CD14-positive monocyte (primary cell): ENCODE results near the gene PACSIN1. TPM values are rescaled to one million over a fixed set of nuclear protein-coding genes. Genes with fewer than 3 reads are reported as not detected.

ENCODE experiments used
- DNase-seq, 3 donors: peaks; one replicate each; pipeline ENCODE4 v3.0.0-alpha.2; 2011 to 2022
- H2AFZ ChIP-seq: 2 replicates; pipeline ENCODE4 v1.6.0; 2012; ENCODE audit warnings: mild to moderate bottlenecking, low read depth, low read length, inconsistent platforms; ENCODE audit not compliant: insufficient read depth, poor library complexity, severe bottlenecking
- H3K27ac ChIP-seq, 2 donors: 1 replicate in 1 of 2; 2 replicates in 1 of 2; pipeline ENCODE4 v1.5.1; 2012 to 2013; ENCODE audit warnings: low read length in 2 of 2, control low read depth in 1 of 2, inconsistent platforms in 1 of 2, low read depth in 1 of 2, mild to moderate bottlenecking in 1 of 2
- H3K27me3 ChIP-seq, 2 donors: one replicate each; pipeline versions ENCODE4 v1.6.0 to v1.6.1; 2011 to 2013; ENCODE audit warnings: low read length in 2 of 2; ENCODE audit not compliant: control insufficient read depth in 2 of 2, insufficient read depth in 2 of 2
- H3K36me3 ChIP-seq, 2 donors: replicated peaks in 1 of 2; 1 replicate in 1 of 2; 2 replicates in 1 of 2; pipeline versions ENCODE4 v1.5.1 to v1.6.1; 2012 to 2013; ENCODE audit warnings: low read length in 2 of 2, control low read depth in 1 of 2, inconsistent platforms in 1 of 2, mild to moderate bottlenecking in 1 of 2; ENCODE audit not compliant: insufficient read depth in 2 of 2, control insufficient read depth in 1 of 2
- H3K4me1 ChIP-seq, 2 donors: 1 replicate in 1 of 2; 2 replicates in 1 of 2; pipeline versions ENCODE4 v1.5.1 to v1.6.1; 2012 to 2013; ENCODE audit warnings: low read length in 2 of 2, control low read depth in 1 of 2, inconsistent platforms in 1 of 2, mild to moderate bottlenecking in 1 of 2, moderate library complexity in 1 of 2; ENCODE audit not compliant: insufficient read depth in 2 of 2, control insufficient read depth in 1 of 2
- H3K4me2 ChIP-seq: replicated peaks from 2 replicates; pipeline ENCODE3; 2012; ENCODE audit warnings: low read length, moderate library complexity, mild to moderate bottlenecking; ENCODE audit not compliant: poor library complexity, severe bottlenecking; ENCODE audit errors: extremely low read depth
- H3K4me3 ChIP-seq, 3 experiments: fragments of 200-600 bp in 1 of 3; sonication (generic) in 1 of 3; replicated peaks in 1 of 3; 1 replicate in 2 of 3; 2 replicates in 1 of 3; pipeline ENCODE4 v1.5.1; 2011 to 2013; ENCODE audit warnings: low read length in 3 of 3, mild to moderate bottlenecking in 3 of 3, control low read depth in 2 of 3, low read depth in 2 of 3, inconsistent platforms in 1 of 3, moderate library complexity in 1 of 3
- H3K79me2 ChIP-seq: 2 replicates; pipeline ENCODE4 v1.6.0; 2012; ENCODE audit warnings: mild to moderate bottlenecking, control low read depth, inconsistent platforms, low read length, moderate library complexity; ENCODE audit not compliant: insufficient read depth
- H3K9ac ChIP-seq: 2 replicates; pipeline ENCODE4 v1.6.0; 2017; ENCODE audit warnings: low read length, mild to moderate bottlenecking; ENCODE audit not compliant: insufficient read depth, poor library complexity, severe bottlenecking
- H3K9me3 ChIP-seq, 2 donors: replicated peaks in 1 of 2; 1 replicate in 1 of 2; 2 replicates in 1 of 2; pipeline versions ENCODE4 v1.5.1 to v1.6.1; 2012 to 2013; ENCODE audit warnings: low read length in 2 of 2, control low read depth in 1 of 2; ENCODE audit not compliant: control insufficient read depth in 1 of 2, insufficient read depth in 1 of 2
- H4K20me1 ChIP-seq: 2 replicates; pipeline ENCODE4 v1.6.0; 2012; ENCODE audit warnings: mild to moderate bottlenecking, low read length, control low read depth, moderate library complexity; ENCODE audit not compliant: insufficient read depth
- H3K27ac Mint-ChIP-seq, 7 donors: one replicate each; pipeline ENCODE4 v1.8.0; 2020; ENCODE audit warnings: mild to moderate bottlenecking in 7 of 7, mixed read lengths in 7 of 7, moderate library complexity in 6 of 7, inconsistent platforms in 2 of 7
- H3K27me3 Mint-ChIP-seq, 3 donors: one replicate each; pipeline ENCODE4 v1.8.0; 2021 to 2022; ENCODE audit warnings: low read depth in 3 of 3, mild to moderate bottlenecking in 3 of 3, mixed read lengths in 3 of 3, moderate library complexity in 3 of 3, inconsistent platforms in 1 of 3
- H3K36me3 Mint-ChIP-seq, 2 donors: one replicate each; pipeline ENCODE4 v1.8.0; 2020; ENCODE audit warnings: mixed read lengths in 2 of 2, inconsistent platforms in 1 of 2, mild to moderate bottlenecking in 1 of 2
- H3K4me1 Mint-ChIP-seq: one replicate; pipeline ENCODE4 v1.8.0; 2020; ENCODE audit warnings: mild to moderate bottlenecking, mixed read lengths
- H3K4me3 Mint-ChIP-seq, 2 donors: one replicate each; pipeline ENCODE4 v1.8.0; 2020; ENCODE audit warnings: mild to moderate bottlenecking in 2 of 2, mixed read lengths in 2 of 2, moderate library complexity in 1 of 2
- H3K9me3 Mint-ChIP-seq, 7 donors: one replicate each; pipeline ENCODE4 v1.8.0; 2020 to 2022; ENCODE audit warnings: mixed read lengths in 7 of 7, mild to moderate bottlenecking in 6 of 7, moderate library complexity in 6 of 7, inconsistent platforms in 2 of 7
- CTCF ChIP-seq: fragments of 200-600 bp; IDR thresholded peaks from one replicate; pipeline ENCODE4 v1.8.0; 2022; ENCODE audit warnings: antibody characterized with exemption, mild to moderate bottlenecking
- WGBS: methylation state at CpG from one replicate; pipeline ENCODE4 v1.1.5; 2013; ENCODE audit warnings: missing lambda C conversion rate; ENCODE audit not compliant: insufficient coverage; 5-methylcytosine and 5-hydroxymethylcytosine counted together
- intact Hi-C, 2 donors: fragments of 100-400 bp; cut with micrococcal nuclease; formaldehyde crosslinking; loops; one replicate each; pipeline versions ENCODE4 v1.15.0 to v1.15.1; 2023
- polyA plus RNA-seq, 3 donors: library from polyadenylated mRNA; depleted of rRNA in 1 of 3; unstranded in 2 of 3; stranded (reverse) in 1 of 3; fragments of 300-500 nt in 2 of 3; fragments of >200 nt in 1 of 3; fragmentation: Illumina TruSeq in 2 of 3; gene quantifications; 1 replicate in 2 of 3; 2 replicates in 1 of 3; pipeline ENCODE4 v1.2.3, GENCODE V29; 2012 to 2021

PACSIN1 gene
- polyA plus RNA-seq, 3 donors, result not detected

- Histone ChIP-seq H3K4me2 (no peak overlapping the region), H4K20me1 (no peaks in the 10 kb centered on the region), H3K27ac (no peak overlapping the region), H3K9me3 (peaks cover 0 to 4% of the 10 kb centered on the region in 2 donors), H3K27me3 (no peaks in the 10 kb centered on the region), H3K9ac (no peak overlapping the region), H3K4me1 (no peaks in the 10 kb centered on the region), H3K4me3 (no peak overlapping the region), H3K79me2 (no peaks in the 10 kb centered on the region), H3K36me3 (no peaks in the 10 kb centered on the region), H2AFZ (no peak overlapping the region)
- WGBS, result 95% methylated on average over 17 of the region's 38 CpGs
- TF ChIP-seq CTCF, result no peak
- Mint-ChIP-seq H3K36me3 (no peaks in the 10 kb centered on the region), H3K4me3 (no peak overlapping the region), H3K4me1 (no peaks in the 10 kb centered on the region), H3K9me3 (peaks cover 0 to 15% (median 4%) of the 10 kb centered on the region in 7 donors), H3K27me3 (peaks cover under 1 to 5% (median 2%) of the 10 kb centered on the region in 3 donors), H3K27ac (peak overlapping the region in 1 of 7 donors; percentile 18)
- intact Hi-C loops, result no loop called here
- DNase-seq, result no peak
Observed at GRCh38 chr6:34436803-34437643, 28.9 kb upstream of the PACSIN1 start.

GRCh38 chr6:34437644-34437970 lies 28.3 kb upstream of the PACSIN1 start:
- Mint-ChIP-seq H3K4me3 (no peak overlapping the region), H3K9me3 (peaks cover 0 to 15% (median 4%) of the 10 kb centered on the region in 7 donors), H3K27ac (no peak overlapping the region), H3K4me1 (no peaks in the 10 kb centered on the region), H3K36me3 (no peaks in the 10 kb centered on the region), H3K27me3 (peaks cover 1 to 5% (median 2%) of the 10 kb centered on the region in 3 donors)
- Histone ChIP-seq H2AFZ (no peak overlapping the region), H3K36me3 (no peaks in the 10 kb centered on the region), H3K79me2 (no peaks in the 10 kb centered on the region), H3K4me2 (no peak overlapping the region), H3K4me3 (no peak overlapping the region), H3K27me3 (no peaks in the 10 kb centered on the region), H3K9me3 (peaks cover 0 to 4% of the 10 kb centered on the region in 2 donors), H4K20me1 (no peaks in the 10 kb centered on the region), H3K9ac (no peak overlapping the region), H3K27ac (no peak overlapping the region), H3K4me1 (no peaks in the 10 kb centered on the region)
- WGBS, result no CpG with 5 or more reads among the region's 1 CpG
- DNase-seq, result no peak
- TF ChIP-seq CTCF, result no peak
- intact Hi-C loops, result no loop called here
